HepG2 (cell line): ENCODE data around the gene GRID1. TPM values are rescaled to one million over a fixed set of nuclear protein-coding genes. Genes with fewer than 3 reads are reported as not detected.

Experiments
- ARNT ChIP-seq: fragments of 450-650 bp; IDR thresholded peaks from 2 replicates; pipeline ENCODE4 v1.6.1; 2017
- CC2D1A ChIP-seq: sonication (generic); formaldehyde crosslinking; IDR thresholded peaks from 2 replicates; pipeline ENCODE4 v1.8.1; 2023; ENCODE audit warnings: mild to moderate bottlenecking, missing genetic modification reagents
- CREB1 ChIP-seq, 2 experiments: fragments of 450-650 bp in 1 of 2; IDR thresholded peaks; 2 replicates each; pipeline ENCODE4 v1.6.1; 2016 to 2017; ENCODE audit warnings: control low read depth in 1 of 2, mild to moderate bottlenecking in 1 of 2, missing compliant biosample characterization in 1 of 2, missing genetic modification characterization in 1 of 2
- ERF ChIP-seq: IDR thresholded peaks from 2 replicates; pipeline ENCODE4 v1.6.1; 2018; ENCODE audit warnings: missing biosample characterization, missing genetic modification reagents
- GTF2F1 ChIP-seq: fragments of 150-350 bp; IDR thresholded peaks from 2 replicates; pipeline ENCODE4 v1.6.1; 2014; ENCODE audit warnings: low read length
- GTF3A ChIP-seq: sonication (generic); formaldehyde crosslinking; conservative IDR thresholded peaks from 2 replicates; pipeline ENCODE4 v1.4.0; 2020; ENCODE audit warnings: mild to moderate bottlenecking, missing genetic modification reagents
- HNF1B ChIP-seq: sonication (generic); formaldehyde crosslinking; IDR thresholded peaks from 2 replicates; pipeline ENCODE4 v1.5.1; 2020; ENCODE audit warnings: mild to moderate bottlenecking, moderate library complexity, missing genetic modification reagents
- MIER3 ChIP-seq: IDR thresholded peaks from 2 replicates; pipeline ENCODE4 v1.6.1; 2016; ENCODE audit warnings: missing compliant biosample characterization, borderline replicate concordance
- POGZ ChIP-seq: sonication (generic); formaldehyde crosslinking; IDR thresholded peaks from 2 replicates; pipeline ENCODE4 v1.4.0; 2020; ENCODE audit warnings: mild to moderate bottlenecking, missing genetic modification reagents
- RCOR2 ChIP-seq: IDR thresholded peaks from 2 replicates; pipeline ENCODE4 v1.6.1; 2016; ENCODE audit warnings: missing biosample characterization, missing genetic modification reagents
- SAFB2 ChIP-seq: sonication (generic); formaldehyde crosslinking; IDR thresholded peaks from 2 replicates; pipeline ENCODE4 v1.5.1; 2020; ENCODE audit warnings: missing genetic modification reagents, low read depth, mild to moderate bottlenecking, borderline replicate concordance
- SAP130 ChIP-seq: IDR thresholded peaks from 2 replicates; pipeline ENCODE4 v1.6.1; 2016; ENCODE audit warnings: low read depth
- SMYD3 ChIP-seq: sonication (generic); formaldehyde crosslinking; IDR thresholded peaks from 2 replicates; pipeline ENCODE4 v1.8.1; 2023; ENCODE audit warnings: mild to moderate bottlenecking, missing genetic modification reagents
- SYNCRIP ChIP-seq: fragments of 200-400 bp; formaldehyde crosslinking; IDR thresholded peaks from 2 replicates; pipeline ENCODE4 v1.6.1; 2018; ENCODE audit warnings: mild to moderate bottlenecking, low read depth, low read length; ENCODE audit not compliant: insufficient read depth
- TFDP1 ChIP-seq: IDR thresholded peaks from 2 replicates; pipeline ENCODE4 v1.6.1; 2016; ENCODE audit warnings: missing compliant biosample characterization, missing genetic modification reagents, borderline replicate concordance
- TGIF2 ChIP-seq: IDR thresholded peaks from 2 replicates; pipeline ENCODE4 v1.6.1; 2016; ENCODE audit warnings: control low read depth, missing compliant biosample characterization
- ZGPAT ChIP-seq: IDR thresholded peaks from 2 replicates; pipeline ENCODE4 v1.6.1; 2016; ENCODE audit warnings: mild to moderate bottlenecking
- ZIK1 ChIP-seq: sonication (generic); formaldehyde crosslinking; IDR thresholded peaks from 2 replicates; pipeline ENCODE4 v1.5.0; 2020; ENCODE audit warnings: mild to moderate bottlenecking, low read depth, missing genetic modification reagents, borderline replicate concordance
- ZMYM2 ChIP-seq: sonication (generic); formaldehyde crosslinking; IDR thresholded peaks from 2 replicates; pipeline ENCODE4 v1.8.0; 2022; ENCODE audit warnings: mild to moderate bottlenecking, missing genetic modification reagents
- ZNF317 ChIP-seq: sonication (generic); formaldehyde crosslinking; IDR thresholded peaks from 2 replicates; pipeline ENCODE4 v1.5.0; 2020; ENCODE audit warnings: mild to moderate bottlenecking, missing genetic modification reagents
- ZNF362 ChIP-seq: sonication (generic); formaldehyde crosslinking; IDR thresholded peaks from 2 replicates; pipeline ENCODE4 v1.4.0; 2020; ENCODE audit warnings: missing genetic modification reagents, mild to moderate bottlenecking, borderline replicate concordance
- ZNF460 ChIP-seq: sonication (generic); formaldehyde crosslinking; IDR thresholded peaks from 2 replicates; pipeline ENCODE4 v1.5.1; 2020; ENCODE audit warnings: missing genetic modification reagents, mild to moderate bottlenecking, borderline replicate concordance
- ZNF605 ChIP-seq: sonication (generic); formaldehyde crosslinking; IDR thresholded peaks from 2 replicates; pipeline ENCODE4 v1.8.0; 2022; ENCODE audit warnings: mild to moderate bottlenecking, missing genetic modification reagents
- ZNF720 ChIP-seq: sonication (generic); formaldehyde crosslinking; IDR thresholded peaks from 2 replicates; pipeline ENCODE4 v1.4.0; 2020; ENCODE audit warnings: missing genetic modification reagents
- ZNF816 ChIP-seq: sonication (generic); formaldehyde crosslinking; IDR thresholded peaks from 2 replicates; pipeline ENCODE4 v1.8.0; 2022; ENCODE audit warnings: missing genetic modification reagents, mild to moderate bottlenecking, borderline replicate concordance
- polyA plus RNA-seq, 8 experiments: library from polyadenylated mRNA; depleted of rRNA in 3 of 8; stranded (reverse) in 7 of 8; unstranded in 1 of 8; fragments of >200 nt; fragmentation: Illumina TruSeq in 4 of 8; extraction: Trizol in 4 of 8; gene quantifications; 2 replicates each; pipeline versions ENCODE4 v1.2.1 to v1.2.3, GENCODE V29; 2011 to 2016; ENCODE audit warnings: low read depth in 4 of 8, missing spikeins in 1 of 8, mixed read lengths in 1 of 8; ENCODE audit not compliant: insufficient read depth in 1 of 8
- total RNA-seq, 5 experiments: library from RNA; depleted of rRNA; stranded (reverse); fragments of >200 nt; fragmentation: Illumina TruSeq; extraction: Trizol; gene quantifications; 2 replicates each; pipeline ENCODE4 v1.2.3, GENCODE V29; 2016; ENCODE audit warnings: low read depth in 1 of 5
- TF ChIP-seq, protein P1 (sequence below): IDR thresholded peaks from 2 replicates; pipeline ENCODE4 v1.6.1; 2016

GRID1 gene
- total and polyA plus RNA-seq, 2 of the 13 experiments (the other 11 are each of a cell fraction or from before 2014, with no cell fraction given), result 0.05 TPM; not detected in 1

- TF ChIP-seq ZNF816 (CRISPR knock-in tag), result no peak
- no peak for TF ChIP-seq SAFB2
- TF ChIP-seq SYNCRIP, result no peak
- TF ChIP-seq ZNF460 (CRISPR knock-in tag), result no peak
- no peak for TF ChIP-seq ZNF720 (CRISPR knock-in tag)
- TF ChIP-seq ARNT, result no peak
- peak; percentile 36; the same call in 1 of the 2 replicates for TF ChIP-seq MIER3
- no peak for TF ChIP-seq GTF2F1
- 0 out of 2 replicates have a peak, but pooled peaks have one; percentile 7 for TF ChIP-seq CREB1 (IDR thresholded peaks at IDR 0.05)
- TF ChIP-seq CREB1 (CRISPR knock-in tag; IDR thresholded peaks at IDR 0.05), result 0 out of 2 replicates have a peak, but pooled peaks have one; percentile 16
- TF ChIP-seq RCOR2, result peak; percentile 88
- TF ChIP-seq TGIF2 (CRISPR knock-in tag), result no peak
- TF ChIP-seq ZIK1 (CRISPR knock-in tag), result no peak
- TF ChIP-seq POGZ (CRISPR knock-in tag), result peak; percentile 49; the same call in 1 of the 2 replicates
- TF ChIP-seq SMYD3 (CRISPR knock-in tag), result no peak
- TF ChIP-seq, protein P1, sequence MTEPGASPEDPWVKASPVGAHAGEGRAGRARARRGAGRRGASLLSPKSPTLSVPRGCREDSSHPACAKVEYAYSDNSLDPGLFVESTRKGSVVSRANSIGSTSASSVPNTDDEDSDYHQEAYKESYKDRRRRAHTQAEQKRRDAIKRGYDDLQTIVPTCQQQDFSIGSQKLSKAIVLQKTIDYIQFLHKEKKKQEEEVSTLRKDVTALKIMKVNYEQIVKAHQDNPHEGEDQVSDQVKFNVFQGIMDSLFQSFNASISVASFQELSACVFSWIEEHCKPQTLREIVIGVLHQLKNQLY (CRISPR knock-in tag), result no peak
- TF ChIP-seq ZGPAT (CRISPR knock-in tag), result peak; percentile 68; the same call in 1 of the 2 replicates
- peak; percentile 73 for TF ChIP-seq HNF1B (CRISPR knock-in tag)
- no peak for TF ChIP-seq ZNF317 (CRISPR knock-in tag)
- peak; percentile 37; the same call in 1 of the 2 replicates for TF ChIP-seq ZMYM2 (CRISPR knock-in tag)
- peak; percentile 80 for TF ChIP-seq ERF (CRISPR knock-in tag)
- no peak for TF ChIP-seq CC2D1A (CRISPR knock-in tag)
- TF ChIP-seq TFDP1 (CRISPR knock-in tag), result no peak
- no peak for TF ChIP-seq GTF3A (CRISPR knock-in tag)
- TF ChIP-seq ZNF605, result no peak
- TF ChIP-seq SAP130 (CRISPR knock-in tag), result peak; percentile 43; the same call in 1 of the 2 replicates
- peak; percentile 91; the same call in 1 of the 2 replicates for TF ChIP-seq ZNF362 (CRISPR knock-in tag)
These were observed 44.0 kb upstream of the GRID1 start (continued) for GRCh38 chr10:86410542-86411124.
